Type B pancreatic cell (in vitro differentiated cells): Measurements from ENCODE around the gene ZBED4. TPM values are rescaled to one million over a fixed set of nuclear protein-coding genes. Genes with fewer than 3 reads are reported as not detected.

Experiments
- DNase-seq: peaks from one replicate; pipeline ENCODE4 v3.0.0; 2021; ENCODE audit warnings: mixed read lengths; ENCODE audit not compliant: unreplicated experiment; ENCODE audit errors: extremely low spot score
- H3K27ac Mint-ChIP-seq: 2 replicates; pipeline ENCODE4 v1.8.0; 2021; ENCODE audit warnings: mild to moderate bottlenecking, mixed read lengths
- H3K27me3 Mint-ChIP-seq: 2 replicates; pipeline ENCODE4 v1.8.0; 2021; ENCODE audit warnings: mixed read lengths
- H3K36me3 Mint-ChIP-seq: 2 replicates; pipeline ENCODE4 v1.8.0; 2021; ENCODE audit warnings: mixed read lengths
- H3K4me1 Mint-ChIP-seq: one replicate; pipeline ENCODE4 v1.8.0; 2021; ENCODE audit warnings: mixed read lengths; ENCODE audit not compliant: unreplicated experiment
- H3K4me3 Mint-ChIP-seq: 2 replicates; pipeline ENCODE4 v1.8.0; 2021; ENCODE audit warnings: mild to moderate bottlenecking, mixed read lengths
- H3K9me3 Mint-ChIP-seq: 2 replicates; pipeline ENCODE4 v1.8.0; 2021; ENCODE audit warnings: mixed read lengths
- CTCF ChIP-seq: fragments of 200-600 bp; sonication (generic); conservative IDR thresholded peaks from 2 replicates; pipeline ENCODE4 v1.5.0; 2021; ENCODE audit warnings: antibody characterized with exemption, mild to moderate bottlenecking
- total RNA-seq: library from RNA; stranded (reverse); gene quantifications from 2 replicates; pipeline ENCODE4 v1.2.1, GENCODE V29; 2021; ENCODE audit warnings: low replicate concordance

Gene ZBED4
- total RNA-seq, 1 donor from 2014 or later, result 29.1 TPM

GRCh38 chr22:49811020-49811791, 42.4 kb upstream of the ZBED4 start:
- no peak for DNase-seq
- H3K27me3 Mint-ChIP-seq, result no peaks in the 10 kb centered on the region
- H3K9me3 Mint-ChIP-seq, result peaks cover 5% of the 10 kb centered on the region
- peaks cover 10% of the 10 kb centered on the region for H3K4me1 Mint-ChIP-seq
- no peak overlapping the region for H3K4me3 Mint-ChIP-seq
- TF ChIP-seq CTCF, result no peak
- H3K36me3 Mint-ChIP-seq, result peaks cover 34% of the 10 kb centered on the region
- no peak overlapping the region for H3K27ac Mint-ChIP-seq

GRCh38 chr22:49812838-49813237, 40.8 kb upstream of the ZBED4 start:
- TF ChIP-seq CTCF, result no peak
- H3K4me3 Mint-ChIP-seq, result no peak overlapping the region
- H3K27me3 Mint-ChIP-seq, result no peaks in the 10 kb centered on the region
- DNase-seq, result no peak
- no peak overlapping the region for H3K27ac Mint-ChIP-seq
- H3K36me3 Mint-ChIP-seq, result peaks cover 34% of the 10 kb centered on the region
- no peaks in the 10 kb centered on the region for H3K9me3 Mint-ChIP-seq
- H3K4me1 Mint-ChIP-seq, result peaks cover 9% of the 10 kb centered on the region

GRCh38 chr22:49814164-49814686, 39.4 kb upstream of the ZBED4 start:
- H3K27me3 Mint-ChIP-seq, result no peaks in the 10 kb centered on the region
- H3K36me3 Mint-ChIP-seq, result peaks cover 34% of the 10 kb centered on the region
- no peaks in the 10 kb centered on the region for H3K9me3 Mint-ChIP-seq
- no peak overlapping the region for H3K4me3 Mint-ChIP-seq
- DNase-seq, result no peak
- H3K4me1 Mint-ChIP-seq, result peaks cover 3% of the 10 kb centered on the region
- peak overlapping the region; percentile 36 for H3K27ac Mint-ChIP-seq
- no peak for TF ChIP-seq CTCF

GRCh38 chr22:49814856-49815255, 38.8 kb upstream of the ZBED4 start:
- peaks cover 3% of the 10 kb centered on the region for H3K4me1 Mint-ChIP-seq
- TF ChIP-seq CTCF, result no peak
- H3K27ac Mint-ChIP-seq, result peak overlapping the region; percentile 36
- peaks cover 29% of the 10 kb centered on the region for H3K36me3 Mint-ChIP-seq
- no peaks in the 10 kb centered on the region for H3K27me3 Mint-ChIP-seq
- H3K9me3 Mint-ChIP-seq, result no peaks in the 10 kb centered on the region
- H3K4me3 Mint-ChIP-seq, result no peak overlapping the region
- DNase-seq, result no peak

- H3K4me1 Mint-ChIP-seq, result peaks cover 3% of the 10 kb centered on the region
- no peak for TF ChIP-seq CTCF
- H3K9me3 Mint-ChIP-seq, result no peaks in the 10 kb centered on the region
- no peak for DNase-seq
- no peaks in the 10 kb centered on the region for H3K27me3 Mint-ChIP-seq
- H3K27ac Mint-ChIP-seq, result no peak overlapping the region
- H3K4me3 Mint-ChIP-seq, result no peak overlapping the region
- H3K36me3 Mint-ChIP-seq, result peaks cover 24% of the 10 kb centered on the region
Measured at GRCh38 chr22:49815641-49816091, 38.0 kb upstream of the ZBED4 start.
